NCI-H345 treated with DMSO at 0.1 percent for 48 hours (cell line): ENCODE measurements around the gene CCDC92.

Source experiments
- DNase-seq: peaks from one replicate; lab custom pipeline; 2025; ENCODE audit not compliant: unreplicated experiment; lab: John Stamatoyannopoulos, UW

The CCDC92 gene

GRCh38 chr12:123979566-123979965 lies 6.9 kb upstream of the CCDC92 start:
- no peak for DNase-seq

- no peak for DNase-seq
Measured at GRCh38 chr12:123976227-123976826, 3.7 kb upstream of the CCDC92 start.

- DNase-seq, result no peak
Measured at GRCh38 chr12:123973552-123974341, 1.1 kb upstream of the CCDC92 start.

DNA sequence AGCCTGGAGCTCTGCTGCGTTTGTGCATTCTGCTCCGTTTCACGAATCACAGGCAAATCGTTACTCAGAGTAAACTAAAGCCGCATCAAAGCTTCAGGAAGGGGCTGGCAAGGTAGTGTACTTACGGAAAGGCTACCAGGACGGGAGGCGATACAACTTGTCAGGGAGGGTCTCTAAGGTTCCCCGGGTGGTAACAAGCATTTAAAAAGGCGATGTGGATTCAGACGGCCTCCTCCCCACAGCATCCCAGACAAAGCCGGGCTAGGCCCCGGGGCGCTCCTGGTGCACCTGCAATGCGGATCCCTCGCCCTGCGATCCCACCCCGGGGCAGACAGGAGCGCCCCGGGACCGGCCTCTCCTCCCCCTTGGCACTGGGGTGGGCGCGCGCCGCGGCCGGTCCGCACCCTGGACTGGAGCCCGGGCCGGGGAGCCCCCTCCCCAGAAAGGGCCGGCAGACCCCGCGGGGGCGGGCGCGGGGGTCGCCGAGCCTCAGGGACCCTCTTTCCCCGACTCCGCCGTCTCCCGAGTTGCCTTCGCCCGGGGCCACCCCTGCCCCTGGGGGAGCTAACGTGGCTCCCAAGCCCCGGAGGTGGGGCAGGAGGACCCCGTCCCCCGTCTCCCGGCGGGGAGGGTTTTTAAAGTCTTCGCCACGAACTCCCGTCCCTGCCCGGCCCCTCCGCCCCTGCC lies 718 bp downstream of the CCDC92 start:
- DNase-seq, result no peak

DNA sequence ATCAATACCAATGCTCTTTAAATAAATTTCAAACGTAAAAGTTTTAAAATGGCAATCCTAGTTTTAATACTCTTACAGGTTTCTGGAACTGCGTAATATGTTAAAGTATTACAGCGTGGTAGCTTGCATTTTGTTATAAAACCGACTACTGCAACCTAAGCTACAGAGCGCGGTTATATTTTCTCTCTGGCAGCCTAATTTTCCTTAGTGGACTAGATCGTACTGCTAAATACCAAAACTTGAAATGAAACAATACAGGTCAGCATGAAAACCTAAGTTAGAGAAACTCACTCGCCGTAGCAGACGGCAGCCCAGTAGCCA lies 1.2 kb downstream of the CCDC92 start:
- DNase-seq, result no peak

DNA sequence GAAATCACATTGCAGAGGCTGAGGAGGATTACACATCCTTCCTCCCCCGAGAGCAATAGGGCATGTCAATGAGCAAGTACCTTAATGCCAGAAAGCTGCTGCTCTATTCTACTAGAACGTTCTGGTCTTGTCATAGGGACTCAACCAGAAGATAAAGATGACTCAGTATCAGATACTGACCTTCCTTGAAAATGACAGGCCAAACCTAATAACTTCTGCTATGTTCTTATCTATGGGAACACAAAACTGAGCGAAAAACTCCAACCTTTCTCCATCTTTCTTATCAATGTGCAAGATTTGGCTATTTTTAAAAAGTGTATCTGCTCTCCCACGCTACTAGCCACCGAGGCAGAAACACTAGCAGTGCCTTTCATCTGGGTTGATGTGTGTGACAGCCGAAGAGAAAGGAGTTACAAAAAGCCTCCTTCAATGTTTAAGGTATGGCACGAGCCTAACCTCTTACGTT lies 5.5 kb downstream of the CCDC92 start:
- DNase-seq, result no peak

GRCh38 chr12:123966596-123966995 lies 6.0 kb downstream of the CCDC92 start:
- DNase-seq, result no peak

- no peak for DNase-seq
Measured at GRCh38 chr12:123965382-123965781, 7.2 kb downstream of the CCDC92 start.

GRCh38 chr12:123963821-123964220 lies 8.8 kb downstream of the CCDC92 start:
- DNase-seq, result no peak

DNA sequence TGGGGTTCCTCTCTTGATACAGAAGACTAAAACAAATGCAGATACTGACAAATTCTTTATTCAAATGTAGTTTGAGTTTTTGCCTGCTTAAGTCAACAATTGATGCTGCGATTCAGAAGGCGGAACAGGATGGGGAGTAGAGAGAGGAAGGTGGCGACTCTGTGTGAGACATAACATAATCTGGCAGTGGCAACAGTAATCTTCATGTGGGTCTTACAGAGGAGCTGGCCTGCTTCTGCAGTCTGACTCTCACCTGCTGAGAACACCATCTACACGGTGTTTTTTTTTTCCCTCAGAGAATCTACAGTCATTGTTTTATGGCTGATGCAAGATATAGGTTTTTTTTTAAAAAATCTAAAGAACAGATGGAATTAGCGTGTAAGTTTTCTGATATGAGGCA lies 10.1 kb downstream of the CCDC92 start:
- no peak for DNase-seq

- DNase-seq, result no peak
Measured at GRCh38 chr12:123961585-123962345, 10.9 kb downstream of the CCDC92 start.

- no peak for DNase-seq
Measured at GRCh38 chr12:123960856-123961255, 11.8 kb downstream of the CCDC92 start.

- no peak for DNase-seq
Measured at GRCh38 chr12:123960029-123960735, 12.4 kb downstream of the CCDC92 start.

- no peak for DNase-seq
Measured at GRCh38 chr12:123958876-123959275, 13.8 kb downstream of the CCDC92 start.

- DNase-seq, result no peak
Measured at GRCh38 chr12:123958462-123958861, 14.2 kb downstream of the CCDC92 start.

GRCh38 chr12:123957196-123957595 lies 15.4 kb downstream of the CCDC92 start:
- DNase-seq, result no peak

DNA sequence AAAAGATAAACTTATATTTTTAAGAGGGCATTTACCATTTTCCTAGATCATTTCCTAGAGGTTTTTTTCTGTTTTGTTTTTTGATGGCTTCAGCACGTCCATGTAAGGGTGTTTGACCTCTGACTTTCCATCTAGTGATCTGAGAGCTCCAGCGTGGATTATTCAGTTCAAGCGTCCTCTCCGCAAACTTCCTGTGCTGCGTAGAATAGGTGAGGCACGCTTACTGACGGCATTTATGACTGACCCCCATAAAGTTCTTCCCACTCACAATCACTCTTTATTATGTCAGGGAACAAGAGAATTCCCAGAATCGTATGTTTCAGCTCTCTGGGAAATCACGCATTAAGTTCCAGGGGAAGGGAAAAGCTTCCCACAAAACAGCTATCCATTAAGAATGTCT lies 16.4 kb downstream of the CCDC92 start:
- DNase-seq, result no peak

DNA sequence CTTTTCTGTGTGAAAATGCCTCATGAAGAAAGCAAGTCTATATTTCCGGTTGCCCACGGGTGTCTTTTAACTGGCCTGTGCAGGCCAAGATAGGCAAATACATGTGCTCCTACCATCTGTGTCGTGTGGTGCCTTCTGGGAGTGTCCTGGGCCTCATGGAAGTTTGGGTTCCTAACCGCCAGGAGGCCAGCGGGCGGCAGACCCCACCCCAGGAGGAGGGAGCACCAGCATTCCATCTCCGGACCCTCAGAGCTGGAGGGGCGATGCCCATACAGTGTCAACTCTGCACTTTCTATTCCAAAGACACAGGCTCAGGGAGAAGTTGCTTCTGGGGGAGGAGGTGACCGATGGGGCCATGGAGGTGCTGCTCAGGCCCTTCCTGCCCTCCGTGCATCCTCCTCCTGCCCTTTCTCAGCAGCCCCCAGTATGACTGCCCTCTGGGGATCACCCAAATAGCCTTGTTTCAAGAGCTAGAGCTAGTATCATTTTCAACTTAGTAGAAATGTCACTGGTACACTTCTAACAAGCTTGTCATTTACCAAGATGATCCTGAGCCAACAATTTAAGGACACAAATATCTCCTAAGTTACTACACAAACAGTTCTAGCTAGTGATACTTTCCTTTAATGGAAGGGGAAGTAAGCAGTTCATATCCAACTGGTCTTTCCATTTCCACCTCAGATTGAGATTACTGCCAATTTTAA lies 17.8 kb downstream of the CCDC92 start:
- DNase-seq, result no peak

- DNase-seq, result no peak
Measured at GRCh38 chr12:123952037-123952436, 20.6 kb downstream of the CCDC92 start.

GRCh38 chr12:123951467-123951866 lies 21.2 kb downstream of the CCDC92 start:
- no peak for DNase-seq
